ENCODE data around the gene TCF12. TPM values are rescaled to one million over a fixed set of nuclear protein-coding genes. Genes with fewer than 3 reads are reported as not detected.

TCF12 gene
- total and polyA plus RNA-seq, 2 of the 8 experiments (the other 6 are each of a cell fraction or from before 2014, with no cell fraction given): 85.8 to 101 TPM

DNA sequence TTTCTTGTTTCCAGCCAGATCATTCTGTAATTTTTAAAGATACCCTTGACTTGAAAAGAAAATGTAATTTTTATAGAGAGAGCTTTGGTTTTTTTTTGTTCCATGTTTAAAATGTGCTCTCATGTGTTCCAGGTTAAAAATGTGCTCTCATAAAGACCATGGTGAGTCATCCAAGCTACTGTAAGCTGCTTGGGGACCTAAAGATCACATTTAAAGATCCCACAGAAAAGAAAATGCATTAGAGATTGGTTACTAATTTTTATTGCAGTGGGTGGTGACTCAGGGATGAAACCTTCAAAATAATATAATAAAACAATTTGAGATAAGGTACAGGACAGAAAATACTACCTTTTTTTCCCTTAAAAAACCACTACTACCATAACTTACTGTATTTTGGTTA, 11.0 kb downstream of the TCF12 start:
- H2BK12ac ChIP-seq (ENCODE audit: low read depth, low read length): no peak overlapping the region
- H4K8ac ChIP-seq (ENCODE audit: extremely low read depth, insufficient read depth, low read length): no peak overlapping the region
- no peak overlapping the region for H3K4me3 ChIP-seq (ENCODE audit: extremely low read depth in 1 of 4, insufficient read depth in 2 of 4, low read depth in 3 of 4, low read length in 4 of 4)
- peaks cover 7 to 96% of the 10 kb centered on the region in 2 experiments; a peak in 3 of 4 replicates for H3K79me2 ChIP-seq (ENCODE audit: control insufficient read depth in 1 of 2, insufficient read depth in 2 of 2, low read length in 2 of 2)
- H2AFZ ChIP-seq (ENCODE audit: low read length): no peak overlapping the region
- no peak overlapping the region for H4K91ac ChIP-seq (replicated peaks; ENCODE audit: insufficient read length, low read length)
- no peak for TF ChIP-seq EGR1 (IDR thresholded peaks at IDR 0.05; ENCODE audit: borderline replicate concordance, low read depth, low read length)
- TF ChIP-seq EP300 (IDR thresholded peaks at IDR 0.05; ENCODE audit: borderline replicate concordance in 1 of 2, low read depth in 2 of 2, low read length in 2 of 2): no peak
- TF ChIP-seq, protein P1, sequence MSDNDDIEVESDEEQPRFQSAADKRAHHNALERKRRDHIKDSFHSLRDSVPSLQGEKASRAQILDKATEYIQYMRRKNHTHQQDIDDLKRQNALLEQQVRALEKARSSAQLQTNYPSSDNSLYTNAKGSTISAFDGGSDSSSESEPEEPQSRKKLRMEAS (IDR thresholded peaks at IDR 0.05): no peak
- no peak for TF ChIP-seq TAF1 (IDR thresholded peaks at IDR 0.05; ENCODE audit: low read depth, low read length)
- H2AK5ac ChIP-seq (ENCODE audit: low read depth, low read length): no peak overlapping the region
- peaks cover 0 to 3% (median 1%) of the 10 kb centered on the region in 4 experiments; a peak in 3 of 7 replicates for H3K4me1 ChIP-seq (replicated peaks in 1 of 4; ENCODE audit: control insufficient read depth in 3 of 4, insufficient read depth in 4 of 4, low read length in 3 of 4)
- FAIRE-seq: no peak
- H2BK20ac ChIP-seq (ENCODE audit: low read length): no peak overlapping the region
- H2BK15ac ChIP-seq (ENCODE audit: low read length): no peak overlapping the region
- H3K4ac ChIP-seq (replicated peaks; ENCODE audit: insufficient read length, low read depth, low read length): no peak overlapping the region
- H3K23ac ChIP-seq (ENCODE audit: insufficient read length): no peak overlapping the region
- H3K56ac ChIP-seq (replicated peaks; ENCODE audit: insufficient read length, low read depth, low read length): no peak overlapping the region
- no peaks in the 10 kb centered on the region; the same call in 1 of the 2 replicates for H3K79me1 ChIP-seq (ENCODE audit: low read depth, low read length)
- no peaks in the 10 kb centered on the region for H3K9me3 ChIP-seq (ENCODE audit: insufficient read depth in 2 of 2, low read depth in 1 of 2, low read length in 1 of 2)
- H3K9ac ChIP-seq (replicated peaks in 1 of 4; ENCODE audit: extremely low read depth in 1 of 4, low read depth in 3 of 4, low read length in 3 of 4): no peak overlapping the region
- H3K4me2 ChIP-seq (ENCODE audit: insufficient read depth in 1 of 2, low read depth in 2 of 2, low read length in 2 of 2): no peak overlapping the region
- no peak overlapping the region for H3K27ac ChIP-seq (ENCODE audit: low read depth, low read length)
- H3K18ac ChIP-seq (ENCODE audit: extremely low read depth, low read length): no peak overlapping the region
- no peak overlapping the region for H4K5ac ChIP-seq (ENCODE audit: insufficient read length, low read depth, low read length)
- peaks cover 8% of the 10 kb centered on the region in 2 experiments for H4K20me1 ChIP-seq (replicated peaks in 1 of 2; ENCODE audit: control insufficient read depth in 1 of 2, insufficient read depth in 2 of 2, low read length in 2 of 2)
- CTCF ChIA-PET (ENCODE audit: partially characterized antibody): interaction anchor here (0.7 to 1.0 kb wide), 2 partner anchors 10 to 1278 kb away, joined by 3 read pairs; no protein-coding TSS in a partner anchor
- DNase-seq (ENCODE audit: low read depth in 1 of 2, low spot score in 2 of 2): no peak
- no peaks in the 10 kb centered on the region for H3K27me3 ChIP-seq (replicated peaks in 1 of 4; ENCODE audit: control insufficient read depth in 3 of 4, extremely low read depth in 1 of 4, insufficient read depth in 3 of 4, low read length in 3 of 4)
- POLR2A ChIA-PET (ENCODE audit: partially characterized antibody): interaction anchor here (1.5 to 7.4 kb wide), 3 partner anchors 11 to 51 kb away, joined by 4 to 53 read pairs (median 4); partner anchors contain the start of gene TCF12
- peaks cover 0 to 12% (median 0%) of the 10 kb centered on the region in 4 experiments; a peak in 3 of 8 replicates for H3K36me3 ChIP-seq (ENCODE audit: control insufficient read depth in 2 of 4, insufficient read depth in 4 of 4, low read length in 3 of 4)
- no peak overlapping the region for H3K14ac ChIP-seq (ENCODE audit: insufficient read length)
- H2BK120ac ChIP-seq (replicated peaks; ENCODE audit: low read depth, low read length): no peak overlapping the region
- no peak overlapping the region for H2BK5ac ChIP-seq (ENCODE audit: low read depth, low read length)
- H3K23me2 ChIP-seq (ENCODE audit: low read depth, low read length): no peaks in the 10 kb centered on the region
